H9 (cell line): ENCODE results near the gene BRPF1. TPM values are rescaled to one million over a fixed set of nuclear protein-coding genes. Genes with fewer than 3 reads are reported as not detected.

ENCODE experiments used
- DNase-seq: peaks from one replicate; pipeline ENCODE4 v3.0.0-alpha.2; 2017
- H2AFZ ChIP-seq: one replicate; pipeline ENCODE4 v1.6.1; 2013; ENCODE audit warnings: mild to moderate bottlenecking, low read length, control low read depth, moderate library complexity
- H2AK5ac ChIP-seq: 2 replicates; pipeline ENCODE4 v1.6.1; 2013; ENCODE audit warnings: low read length, control low read depth, mixed read lengths; ENCODE audit not compliant: insufficient read length
- H2BK120ac ChIP-seq: one replicate; pipeline ENCODE4 v1.6.1; 2013; ENCODE audit warnings: low read depth, mild to moderate bottlenecking, low read length, control low read depth, inconsistent platforms; ENCODE audit not compliant: poor library complexity, severe bottlenecking
- H2BK12ac ChIP-seq: 2 replicates; pipeline ENCODE4 v1.6.1; 2013; ENCODE audit warnings: low read length, control low read depth, mixed read lengths, low read depth; ENCODE audit not compliant: insufficient read length
- H2BK15ac ChIP-seq: 2 replicates; pipeline ENCODE4 v1.6.1; 2013; ENCODE audit warnings: low read depth, low read length, control low read depth
- H2BK20ac ChIP-seq: one replicate; pipeline ENCODE4 v1.6.1; 2013; ENCODE audit warnings: low read depth, mild to moderate bottlenecking, low read length, control low read depth, inconsistent platforms; ENCODE audit not compliant: poor library complexity, severe bottlenecking
- H2BK5ac ChIP-seq: 2 replicates; pipeline ENCODE4 v1.6.1; 2013; ENCODE audit warnings: low read length, control low read depth, mixed read lengths; ENCODE audit not compliant: insufficient read length
- H3K14ac ChIP-seq: 2 replicates; pipeline ENCODE4 v1.6.1; 2013; ENCODE audit warnings: low read length, control low read depth; ENCODE audit not compliant: insufficient read depth
- H3K18ac ChIP-seq: 2 replicates; pipeline ENCODE4 v1.6.1; 2013; ENCODE audit warnings: low read depth, mild to moderate bottlenecking, mixed read lengths, low read length, control low read depth; ENCODE audit not compliant: insufficient read length
- H3K23ac ChIP-seq: 2 replicates; pipeline ENCODE4 v1.6.1; 2013; ENCODE audit warnings: low read length, control low read depth, mixed read lengths, low read depth; ENCODE audit not compliant: insufficient read length
- H3K23me2 ChIP-seq: 2 replicates; pipeline ENCODE4 v1.6.1; 2013; ENCODE audit warnings: low read depth, mild to moderate bottlenecking, mixed read lengths, low read length, control low read depth; ENCODE audit not compliant: insufficient read length, poor library complexity, severe bottlenecking
- H3K27ac ChIP-seq: 2 replicates; pipeline ENCODE4 v1.5.1; 2013; ENCODE audit warnings: low read length, control low read depth, mixed read lengths, low read depth; ENCODE audit not compliant: insufficient read length
- H3K27me3 ChIP-seq: 2 replicates; pipeline ENCODE4 v1.6.1; 2013; ENCODE audit warnings: low read length, control low read depth, inconsistent platforms; ENCODE audit not compliant: insufficient read depth
- H3K4ac ChIP-seq: 2 replicates; pipeline ENCODE4 v1.6.1; 2013; ENCODE audit warnings: low read depth, mild to moderate bottlenecking, control low read depth, inconsistent platforms, low read length, moderate library complexity
- H3K4me1 ChIP-seq: 2 replicates; pipeline ENCODE4 v1.6.1; 2013; ENCODE audit warnings: low read length, control low read depth, inconsistent platforms; ENCODE audit not compliant: insufficient read depth
- H3K4me2 ChIP-seq: 2 replicates; pipeline ENCODE4 v1.6.1; 2013; ENCODE audit warnings: low read length, control low read depth, mixed read lengths; ENCODE audit not compliant: insufficient read length, insufficient read depth
- H3K56ac ChIP-seq: 2 replicates; pipeline ENCODE4 v1.6.1; 2013; ENCODE audit warnings: low read depth, mild to moderate bottlenecking, mixed read lengths, low read length, control low read depth; ENCODE audit not compliant: insufficient read length
- H3K79me1 ChIP-seq: 2 replicates; pipeline ENCODE4 v1.6.1; 2013; ENCODE audit warnings: low read depth, mild to moderate bottlenecking, moderate library complexity, low read length, control low read depth, inconsistent platforms; ENCODE audit not compliant: insufficient read depth, poor library complexity, severe bottlenecking
- H3K79me2 ChIP-seq: 2 replicates; pipeline ENCODE4 v1.6.1; 2013; ENCODE audit warnings: low read length, control low read depth, inconsistent platforms; ENCODE audit not compliant: insufficient read depth
- H3K9ac ChIP-seq: 2 replicates; pipeline ENCODE4 v1.6.1; 2013; ENCODE audit warnings: low read length, control low read depth, mixed read lengths; ENCODE audit not compliant: insufficient read length; ENCODE audit errors: extremely low read depth
- H3K9me3 ChIP-seq: one replicate; pipeline ENCODE4 v1.6.1; 2013; ENCODE audit warnings: low read depth, low read length, inconsistent platforms; ENCODE audit not compliant: control insufficient read depth
- H3T11ph ChIP-seq: one replicate; pipeline ENCODE4 v1.6.1; 2013; ENCODE audit warnings: mild to moderate bottlenecking, low read length, control low read depth, inconsistent platforms
- H4K20me1 ChIP-seq: one replicate; pipeline ENCODE4 v1.6.1; 2013; ENCODE audit not compliant: control insufficient read depth, insufficient read length, insufficient read depth
- H4K5ac ChIP-seq: 2 replicates; pipeline ENCODE4 v1.6.1; 2013; ENCODE audit warnings: low read depth, mild to moderate bottlenecking, mixed read lengths, low read length, control low read depth; ENCODE audit not compliant: insufficient read length
- H4K8ac ChIP-seq: replicated peaks from 2 replicates; pipeline ENCODE4 v1.6.1; 2013; ENCODE audit warnings: low read length, control low read depth, mixed read lengths, low read depth; ENCODE audit not compliant: insufficient read length
- H4K91ac ChIP-seq: 2 replicates; pipeline ENCODE4 v1.6.1; 2013; ENCODE audit warnings: low read depth, mild to moderate bottlenecking, moderate library complexity, mixed read lengths, low read length, control low read depth; ENCODE audit not compliant: insufficient read length
- H3K27ac Mint-ChIP-seq, 3 experiments: 2 replicates in 2 of 3; 3 replicates in 1 of 3; pipeline ENCODE4 v1.8.0; 2020 to 2021; ENCODE audit warnings: mixed read lengths in 3 of 3, mild to moderate bottlenecking in 1 of 3, moderate library complexity in 1 of 3
- H3K27me3 Mint-ChIP-seq: 2 replicates; pipeline ENCODE4 v1.8.0; 2021; ENCODE audit warnings: low read depth, mild to moderate bottlenecking, moderate library complexity, mixed read lengths
- H3K36me3 Mint-ChIP-seq, 3 experiments: 2 replicates in 2 of 3; 3 replicates in 1 of 3; pipeline ENCODE4 v1.8.0; 2020 to 2021; ENCODE audit warnings: low read depth in 3 of 3, mixed read lengths in 3 of 3; ENCODE audit not compliant: insufficient read depth in 1 of 3
- H3K4me1 Mint-ChIP-seq, 2 experiments: 2 replicates each; pipeline ENCODE4 v1.8.0; 2020; ENCODE audit warnings: mixed read lengths in 2 of 2
- H3K4me3 Mint-ChIP-seq, 2 experiments: 2 replicates in 1 of 2; 3 replicates in 1 of 2; pipeline ENCODE4 v1.8.0; 2020 to 2021; ENCODE audit warnings: mild to moderate bottlenecking in 2 of 2, mixed read lengths in 2 of 2, moderate library complexity in 1 of 2
- H3K9me3 Mint-ChIP-seq, 2 experiments: 2 replicates in 1 of 2; 3 replicates in 1 of 2; pipeline ENCODE4 v1.8.0; 2020; ENCODE audit warnings: mild to moderate bottlenecking in 2 of 2, mixed read lengths in 2 of 2, moderate library complexity in 1 of 2
- WGBS: extraction: QIAGEN DNeasy Blood & Tissue Kit; methylation state at CpG from one replicate; pipeline ENCODE4 v1.1.7; 2013; ENCODE audit warnings: missing lambda C conversion rate, low lambda C conversion rate, mixed read lengths; ENCODE audit not compliant: insufficient read length; ENCODE audit errors: extremely low coverage; 5-methylcytosine and 5-hydroxymethylcytosine counted together
- total RNA-seq: library from RNA; stranded (reverse); gene quantifications from 2 replicates; pipeline ENCODE4 v1.2.1, GENCODE V29; 2021
- TF ChIP-seq, protein P1 (sequence below): fragments of 200-600 bp; sonication (generic); conservative IDR thresholded peaks from 3 replicates; pipeline ENCODE4 v1.8.0; 2021; ENCODE audit warnings: antibody characterized with exemption, mild to moderate bottlenecking

The BRPF1 gene
- total RNA-seq, 1 experiment from 2014 or later = 38.6 TPM

DNA sequence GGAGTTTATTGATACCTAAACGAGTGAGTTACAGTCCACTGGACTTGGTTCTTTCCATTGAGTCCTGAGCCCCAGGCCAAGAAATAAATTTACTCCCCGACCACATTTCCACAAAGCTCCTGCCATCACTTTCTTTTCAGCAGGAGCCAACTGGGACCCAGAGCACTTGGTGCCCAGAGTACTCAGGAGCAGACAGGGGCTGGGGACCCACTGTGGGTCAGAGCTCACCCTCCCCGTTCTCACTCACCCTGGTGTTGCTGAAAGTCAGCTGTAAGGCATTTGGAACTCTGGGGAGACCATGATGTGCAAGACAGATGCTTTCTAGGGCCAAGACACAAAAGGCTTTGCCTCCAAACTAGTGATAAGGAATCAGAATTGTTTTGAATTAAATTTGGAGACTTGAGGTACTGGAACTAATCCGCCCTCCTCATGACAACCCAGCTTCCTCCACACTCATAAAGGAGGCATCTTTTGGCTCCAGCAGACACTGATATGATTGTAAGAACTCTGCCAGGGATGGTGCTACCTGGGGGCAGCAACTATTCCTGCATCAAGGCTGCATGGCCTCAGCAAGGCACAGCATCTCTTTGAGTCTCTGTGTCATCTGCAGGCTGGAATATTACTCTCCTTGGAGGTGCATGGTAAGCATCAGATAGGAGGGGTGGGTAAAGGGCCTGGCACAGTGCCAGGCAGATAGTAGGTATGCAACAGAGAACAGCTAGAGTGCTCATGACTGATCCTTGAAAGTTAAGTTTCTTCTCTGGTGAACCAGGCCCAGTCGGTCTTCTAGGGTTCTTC is 45.6 kb downstream of the BRPF1 start:
- Histone ChIP-seq H3K4ac (no peak overlapping the region), H3K56ac (no peak overlapping the region), H2BK120ac (no peak overlapping the region), H3K4me2 (no peak overlapping the region), H2BK20ac (no peak overlapping the region), H3K23ac (no peak overlapping the region), H2AK5ac (no peak overlapping the region), H2BK12ac (no peak overlapping the region), H3K9me3 (no peaks in the 10 kb centered on the region), H3K18ac (no peak overlapping the region), H3T11ph (no peak overlapping the region), H4K91ac (no peak overlapping the region), H3K23me2 (no peaks in the 10 kb centered on the region), H3K4me1 (no peaks in the 10 kb centered on the region), H3K14ac (no peak overlapping the region), H4K5ac (no peak overlapping the region), H3K27ac (no peak overlapping the region), H3K27me3 (no peaks in the 10 kb centered on the region; the same call in 1 of the 2 replicates), H2BK5ac (no peak overlapping the region), H3K79me2 (no peaks in the 10 kb centered on the region), H2BK15ac (no peak overlapping the region), H4K20me1 (no peaks in the 10 kb centered on the region), H3K9ac (no peak overlapping the region), H3K79me1 (no peaks in the 10 kb centered on the region), H4K8ac (no peak overlapping the region), H2AFZ (no peak overlapping the region)
- TF ChIP-seq, protein P1, sequence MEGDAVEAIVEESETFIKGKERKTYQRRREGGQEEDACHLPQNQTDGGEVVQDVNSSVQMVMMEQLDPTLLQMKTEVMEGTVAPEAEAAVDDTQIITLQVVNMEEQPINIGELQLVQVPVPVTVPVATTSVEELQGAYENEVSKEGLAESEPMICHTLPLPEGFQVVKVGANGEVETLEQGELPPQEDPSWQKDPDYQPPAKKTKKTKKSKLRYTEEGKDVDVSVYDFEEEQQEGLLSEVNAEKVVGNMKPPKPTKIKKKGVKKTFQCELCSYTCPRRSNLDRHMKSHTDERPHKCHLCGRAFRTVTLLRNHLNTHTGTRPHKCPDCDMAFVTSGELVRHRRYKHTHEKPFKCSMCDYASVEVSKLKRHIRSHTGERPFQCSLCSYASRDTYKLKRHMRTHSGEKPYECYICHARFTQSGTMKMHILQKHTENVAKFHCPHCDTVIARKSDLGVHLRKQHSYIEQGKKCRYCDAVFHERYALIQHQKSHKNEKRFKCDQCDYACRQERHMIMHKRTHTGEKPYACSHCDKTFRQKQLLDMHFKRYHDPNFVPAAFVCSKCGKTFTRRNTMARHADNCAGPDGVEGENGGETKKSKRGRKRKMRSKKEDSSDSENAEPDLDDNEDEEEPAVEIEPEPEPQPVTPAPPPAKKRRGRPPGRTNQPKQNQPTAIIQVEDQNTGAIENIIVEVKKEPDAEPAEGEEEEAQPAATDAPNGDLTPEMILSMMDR = no peak
- no peak overlapping the region; a peak in 1 of 5 replicates for H3K4me3 Mint-ChIP-seq
- H3K27ac Mint-ChIP-seq = no peak overlapping the region
- H3K27me3 Mint-ChIP-seq = peaks cover 20% of the 10 kb centered on the region
- H3K4me1 Mint-ChIP-seq = peaks cover 7 to 8% of the 10 kb centered on the region in 2 experiments; a peak in 3 of 4 replicates
- DNase-seq = no peak
- WGBS = no CpG with 5 or more reads among the region's 5 CpGs
- no peaks in the 10 kb centered on the region for H3K9me3 Mint-ChIP-seq
- peaks cover 6 to 21% (median 14%) of the 10 kb centered on the region in 3 experiments; a peak in 6 of 7 replicates for H3K36me3 Mint-ChIP-seq
